ENCODE measurements around the gene ARHGAP44. TPM values are rescaled to one million over a fixed set of nuclear protein-coding genes. Genes with fewer than 3 reads are reported as not detected.

The ARHGAP44 gene
- total and polyA plus RNA-seq, 2 donors (not counting 3 experiments of a cell fraction or from before 2014, with no cell fraction given) = 0.11 to 0.42 TPM

DNA sequence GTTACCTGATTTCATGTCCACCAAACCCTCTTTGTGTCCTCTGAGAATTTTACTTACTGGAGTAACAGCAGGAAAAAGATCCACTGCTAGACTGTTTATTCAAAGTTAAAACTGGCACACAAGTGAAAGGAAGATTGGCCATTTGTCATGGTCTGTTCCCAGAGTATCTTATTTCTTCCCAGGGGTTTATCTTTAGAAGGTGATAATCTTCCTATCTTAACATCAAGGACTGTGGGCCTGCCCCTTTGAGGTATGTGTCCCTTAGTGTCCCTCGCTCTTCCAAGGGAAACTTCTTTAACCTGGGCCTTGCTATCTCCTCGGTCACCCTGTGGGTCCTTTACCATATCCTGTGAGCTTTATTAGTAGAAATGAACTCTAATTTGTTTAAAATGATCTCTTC, 49.7 kb downstream of the ARHGAP44 start:
- Histone ChIP-seq H2AFZ (ENCODE audit: low read depth, low read length) (no peak overlapping the region), H3K9me1 (replicated peaks; ENCODE audit: control insufficient read depth, extremely low read depth, insufficient read depth, low read length) (no peaks in the 10 kb centered on the region), H3K4me3 (replicated peaks in 1 of 3; ENCODE audit: insufficient read depth in 1 of 3, low read depth in 1 of 3, low read length in 3 of 3) (no peak overlapping the region), H3K27me3 (ENCODE audit: control insufficient read depth in 2 of 2, insufficient read depth in 2 of 2, low read length in 2 of 2) (no peaks in the 10 kb centered on the region), H3K79me2 (ENCODE audit: control insufficient read depth, insufficient read depth, low read length) (no peaks in the 10 kb centered on the region), H3K9ac (replicated peaks; ENCODE audit: extremely low read depth, insufficient read depth, low read length) (no peak overlapping the region), H3K36me3 (ENCODE audit: control insufficient read depth in 2 of 2, extremely low read depth in 1 of 2, insufficient read depth in 2 of 2, low read length in 2 of 2) (no peaks in the 10 kb centered on the region), H3K4me1 (ENCODE audit: control insufficient read depth, extremely low read depth, insufficient read depth, low read length) (no peaks in the 10 kb centered on the region), H3K9me3 (replicated peaks; ENCODE audit: control insufficient read depth, insufficient read depth, low read length) (no peaks in the 10 kb centered on the region), H4K20me1 (replicated peaks; ENCODE audit: control insufficient read depth, extremely low read depth, insufficient read depth, low read length) (no peaks in the 10 kb centered on the region), H3K4me2 (ENCODE audit: insufficient read depth, low read length) (no peak overlapping the region), H3K27ac (ENCODE audit: insufficient read depth, low read depth, low read length) (no peak overlapping the region)
- intact Hi-C loops (cut with micrococcal nuclease) (no loop called here), dilution Hi-C loops (cut with MboI; ENCODE audit: extremely low pct_ligation_motif_present, low sequenced_read_pairs) (no loop called here)
- POLR2A ChIA-PET = no interaction called here
- no TSS peak for BruUV-seq (replicated peaks)
- CTCF ChIA-PET = no interaction called here
- no peak for DNase-seq (ENCODE audit: low read depth, low spot score)
- FAIRE-seq = no peak
- TF ChIP-seq, protein P1, sequence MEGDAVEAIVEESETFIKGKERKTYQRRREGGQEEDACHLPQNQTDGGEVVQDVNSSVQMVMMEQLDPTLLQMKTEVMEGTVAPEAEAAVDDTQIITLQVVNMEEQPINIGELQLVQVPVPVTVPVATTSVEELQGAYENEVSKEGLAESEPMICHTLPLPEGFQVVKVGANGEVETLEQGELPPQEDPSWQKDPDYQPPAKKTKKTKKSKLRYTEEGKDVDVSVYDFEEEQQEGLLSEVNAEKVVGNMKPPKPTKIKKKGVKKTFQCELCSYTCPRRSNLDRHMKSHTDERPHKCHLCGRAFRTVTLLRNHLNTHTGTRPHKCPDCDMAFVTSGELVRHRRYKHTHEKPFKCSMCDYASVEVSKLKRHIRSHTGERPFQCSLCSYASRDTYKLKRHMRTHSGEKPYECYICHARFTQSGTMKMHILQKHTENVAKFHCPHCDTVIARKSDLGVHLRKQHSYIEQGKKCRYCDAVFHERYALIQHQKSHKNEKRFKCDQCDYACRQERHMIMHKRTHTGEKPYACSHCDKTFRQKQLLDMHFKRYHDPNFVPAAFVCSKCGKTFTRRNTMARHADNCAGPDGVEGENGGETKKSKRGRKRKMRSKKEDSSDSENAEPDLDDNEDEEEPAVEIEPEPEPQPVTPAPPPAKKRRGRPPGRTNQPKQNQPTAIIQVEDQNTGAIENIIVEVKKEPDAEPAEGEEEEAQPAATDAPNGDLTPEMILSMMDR (IDR thresholded peaks at IDR 0.05; ENCODE audit: extremely low read depth in 1 of 2, insufficient read depth in 1 of 2, low read depth in 1 of 2, low read length in 2 of 2) = no peak

GRCh38 chr17:12842936-12843335, 53.6 kb downstream of the ARHGAP44 start:
- H3K79me2 ChIP-seq (ENCODE audit: control insufficient read depth, insufficient read depth, low read length) = no peaks in the 10 kb centered on the region
- H3K9me1 ChIP-seq (replicated peaks; ENCODE audit: control insufficient read depth, extremely low read depth, insufficient read depth, low read length) = no peaks in the 10 kb centered on the region
- H4K20me1 ChIP-seq (replicated peaks; ENCODE audit: control insufficient read depth, extremely low read depth, insufficient read depth, low read length) = no peaks in the 10 kb centered on the region
- H2AFZ ChIP-seq (ENCODE audit: low read depth, low read length) = no peak overlapping the region
- POLR2A ChIA-PET = no interaction called here
- no peak overlapping the region for H3K27ac ChIP-seq (ENCODE audit: insufficient read depth, low read depth, low read length)
- FAIRE-seq = no peak
- no peak overlapping the region for H3K9ac ChIP-seq (replicated peaks; ENCODE audit: extremely low read depth, insufficient read depth, low read length)
- dilution Hi-C loops (cut with MboI; ENCODE audit: extremely low pct_ligation_motif_present, low sequenced_read_pairs) = no loop called here
- CTCF ChIA-PET = no interaction called here
- H3K4me3 ChIP-seq (replicated peaks in 1 of 3; ENCODE audit: insufficient read depth in 1 of 3, low read depth in 1 of 3, low read length in 3 of 3) = no peak overlapping the region
- no peaks in the 10 kb centered on the region for H3K36me3 ChIP-seq (ENCODE audit: control insufficient read depth in 2 of 2, extremely low read depth in 1 of 2, insufficient read depth in 2 of 2, low read length in 2 of 2)
- H3K4me1 ChIP-seq (ENCODE audit: control insufficient read depth, extremely low read depth, insufficient read depth, low read length) = no peaks in the 10 kb centered on the region
- H3K9me3 ChIP-seq (replicated peaks; ENCODE audit: control insufficient read depth, insufficient read depth, low read length) = no peaks in the 10 kb centered on the region
- TF ChIP-seq JUN (IDR thresholded peaks at IDR 0.05; ENCODE audit: borderline replicate concordance, insufficient read depth, insufficient read length, low read depth) (no peak), GATA2 (IDR thresholded peaks at IDR 0.05; ENCODE audit: insufficient read depth, insufficient read length, low read depth, low read length) (no peak), POLR2A (IDR thresholded peaks at IDR 0.05; ENCODE audit: low read depth, low read length) (no peak), FOS (IDR thresholded peaks at IDR 0.05; ENCODE audit: borderline replicate concordance, insufficient read depth, low read length) (no peak), EZH2 (IDR thresholded peaks at IDR 0.05; ENCODE audit: borderline replicate concordance, low read depth, low read length, severe bottlenecking) (no peak)
- TF ChIP-seq, protein P2, sequence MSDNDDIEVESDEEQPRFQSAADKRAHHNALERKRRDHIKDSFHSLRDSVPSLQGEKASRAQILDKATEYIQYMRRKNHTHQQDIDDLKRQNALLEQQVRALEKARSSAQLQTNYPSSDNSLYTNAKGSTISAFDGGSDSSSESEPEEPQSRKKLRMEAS (IDR thresholded peaks at IDR 0.05; ENCODE audit: insufficient read depth, insufficient read length) = no peak
- BruUV-seq (replicated peaks) = no TSS peak
- DNase-seq (ENCODE audit: low read depth, low spot score) = no peak
- H3K4me2 ChIP-seq (ENCODE audit: insufficient read depth, low read length) = no peak overlapping the region
- intact Hi-C loops (cut with micrococcal nuclease) = no loop called here
- no peaks in the 10 kb centered on the region for H3K27me3 ChIP-seq (ENCODE audit: control insufficient read depth in 2 of 2, insufficient read depth in 2 of 2, low read length in 2 of 2)

All from endothelial cell of umbilical vein (primary cell).